ENCODE results near the gene WASF3. TPM values are rescaled to one million over a fixed set of nuclear protein-coding genes. Genes with fewer than 3 reads are reported as not detected.

The WASF3 gene
- total RNA-seq, 1 experiment from 2014 or later = 2.6 TPM

- Histone ChIP-seq H3K4me1 (ENCODE audit: insufficient read depth, low read length) (no peaks in the 10 kb centered on the region), H3K27ac (ENCODE audit: low read length) (no peak overlapping the region), H4K20me1 (ENCODE audit: low read length) (no peaks in the 10 kb centered on the region), H3K36me3 (ENCODE audit: low read depth, low read length) (no peaks in the 10 kb centered on the region), H3K9me3 (ENCODE audit: low read length) (no peaks in the 10 kb centered on the region), H3F3A (ENCODE audit: low read length, unreplicated experiment) (no peaks in the 10 kb centered on the region), H2AFZ (ENCODE audit: low read length) (no peak overlapping the region), H3K79me2 (ENCODE audit: low read length) (no peaks in the 10 kb centered on the region), H3K4me3 (ENCODE audit: low read length) (no peak overlapping the region), H3K4me2 (ENCODE audit: low read length) (no peak overlapping the region), H3K9ac (ENCODE audit: low read length) (no peak overlapping the region), H3K27me3 (ENCODE audit: low read length) (peaks cover 32% of the 10 kb centered on the region), H3K9me2 (replicated peaks; ENCODE audit: low read length) (no peaks in the 10 kb centered on the region)
- CTCF ChIA-PET = no interaction called here
- intact Hi-C loops (cut with micrococcal nuclease) = no loop called here
- POLR2A ChIA-PET (ENCODE audit: unreplicated experiment) = no interaction called here
- BruUV-seq (replicated peaks) = no TSS peak
- TF ChIP-seq EZH2 (IDR thresholded peaks at IDR 0.05; ENCODE audit: low read length, unreplicated experiment) (no peak), EZH2phosphoT487 (IDR thresholded peaks at IDR 0.05; ENCODE audit: borderline replicate concordance, low read length) (no peak), CTCF (conservative IDR thresholded peaks at IDR 0.05; ENCODE audit: low read depth, low read length) (no peak)
- DNase-seq (no peak), ATAC-seq (no peak)
These were observed 16.4 kb upstream of the WASF3 start for GRCh38 chr13:26541041-26541440.

GRCh38 chr13:26541678-26542568, 15.6 kb upstream of the WASF3 start:
- H3K4me1 ChIP-seq (ENCODE audit: insufficient read depth, low read length) = no peaks in the 10 kb centered on the region
- H3K27ac ChIP-seq (ENCODE audit: low read length) = no peak overlapping the region
- TF ChIP-seq EZH2 (IDR thresholded peaks at IDR 0.05; ENCODE audit: low read length, unreplicated experiment) = no peak
- TF ChIP-seq CTCF (conservative IDR thresholded peaks at IDR 0.05; ENCODE audit: low read depth, low read length) = no peak
- no peak for TF ChIP-seq EZH2phosphoT487 (IDR thresholded peaks at IDR 0.05; ENCODE audit: borderline replicate concordance, low read length)
- BruUV-seq (replicated peaks) = no TSS peak
- no peaks in the 10 kb centered on the region for H3K36me3 ChIP-seq (ENCODE audit: low read depth, low read length)
- H3K9me2 ChIP-seq (replicated peaks; ENCODE audit: low read length) = no peaks in the 10 kb centered on the region
- ChIA-PET CTCF (no interaction called here), POLR2A (ENCODE audit: unreplicated experiment) (no interaction called here)
- H3F3A ChIP-seq (ENCODE audit: low read length, unreplicated experiment) = no peaks in the 10 kb centered on the region
- H3K9me3 ChIP-seq (ENCODE audit: low read length) = no peaks in the 10 kb centered on the region
- H3K4me2 ChIP-seq (ENCODE audit: low read length) = no peak overlapping the region
- intact Hi-C loops (cut with micrococcal nuclease) = no loop called here
- no peaks in the 10 kb centered on the region for H4K20me1 ChIP-seq (ENCODE audit: low read length)
- H3K4me3 ChIP-seq (ENCODE audit: low read length) = no peak overlapping the region
- H3K79me2 ChIP-seq (ENCODE audit: low read length) = no peaks in the 10 kb centered on the region
- DNase-seq (no peak), ATAC-seq (no peak)
- no peak overlapping the region for H3K9ac ChIP-seq (ENCODE audit: low read length)
- H2AFZ ChIP-seq (ENCODE audit: low read length) = no peak overlapping the region
- H3K27me3 ChIP-seq (ENCODE audit: low read length) = peaks cover 33% of the 10 kb centered on the region

GRCh38 chr13:26544707-26545106, 12.8 kb upstream of the WASF3 start:
- peaks cover 36% of the 10 kb centered on the region for H3K27me3 ChIP-seq (ENCODE audit: low read length)
- intact Hi-C loops (cut with micrococcal nuclease) = no loop called here
- no peak overlapping the region for H2AFZ ChIP-seq (ENCODE audit: low read length)
- TF ChIP-seq CTCF (conservative IDR thresholded peaks at IDR 0.05; ENCODE audit: low read depth, low read length) (no peak), EZH2 (IDR thresholded peaks at IDR 0.05; ENCODE audit: low read length, unreplicated experiment) (no peak), EZH2phosphoT487 (IDR thresholded peaks at IDR 0.05; ENCODE audit: borderline replicate concordance, low read length) (no peak)
- no peak for DNase-seq
- H3K9me3 ChIP-seq (ENCODE audit: low read length) = no peaks in the 10 kb centered on the region
- H3K9me2 ChIP-seq (replicated peaks; ENCODE audit: low read length) = no peaks in the 10 kb centered on the region
- no peak overlapping the region for H3K4me3 ChIP-seq (ENCODE audit: low read length)
- no peaks in the 10 kb centered on the region for H3K36me3 ChIP-seq (ENCODE audit: low read depth, low read length)
- no peak overlapping the region for H3K4me2 ChIP-seq (ENCODE audit: low read length)
- no peaks in the 10 kb centered on the region for H3F3A ChIP-seq (ENCODE audit: low read length, unreplicated experiment)
- H4K20me1 ChIP-seq (ENCODE audit: low read length) = no peaks in the 10 kb centered on the region
- H3K27ac ChIP-seq (ENCODE audit: low read length) = no peak overlapping the region
- H3K79me2 ChIP-seq (ENCODE audit: low read length) = no peaks in the 10 kb centered on the region
- CTCF ChIA-PET = no interaction called here
- H3K4me1 ChIP-seq (ENCODE audit: insufficient read depth, low read length) = no peaks in the 10 kb centered on the region
- POLR2A ChIA-PET (ENCODE audit: unreplicated experiment) = no interaction called here
- no peak for ATAC-seq
- no peak overlapping the region for H3K9ac ChIP-seq (ENCODE audit: low read length)
- no TSS peak for BruUV-seq (replicated peaks)

Data from PC-3 (cell line).